HG03432 (cell line): ENCODE data around the gene ANKS1B.
"Not testable (repeated sequence)": the region's sequence is repeated elsewhere in the genome, so short reads cannot be mapped to it uniquely, and the experiment has no call there.

Experiments
- ATAC-seq: cut with Tn5 transposase; IDR thresholded peaks from one replicate; pipeline ENCODE4 v1.9.1; 2021; ENCODE audit warnings: mild to moderate bottlenecking, moderate library complexity; ENCODE audit not compliant: unreplicated experiment

Gene ANKS1B

DNA sequence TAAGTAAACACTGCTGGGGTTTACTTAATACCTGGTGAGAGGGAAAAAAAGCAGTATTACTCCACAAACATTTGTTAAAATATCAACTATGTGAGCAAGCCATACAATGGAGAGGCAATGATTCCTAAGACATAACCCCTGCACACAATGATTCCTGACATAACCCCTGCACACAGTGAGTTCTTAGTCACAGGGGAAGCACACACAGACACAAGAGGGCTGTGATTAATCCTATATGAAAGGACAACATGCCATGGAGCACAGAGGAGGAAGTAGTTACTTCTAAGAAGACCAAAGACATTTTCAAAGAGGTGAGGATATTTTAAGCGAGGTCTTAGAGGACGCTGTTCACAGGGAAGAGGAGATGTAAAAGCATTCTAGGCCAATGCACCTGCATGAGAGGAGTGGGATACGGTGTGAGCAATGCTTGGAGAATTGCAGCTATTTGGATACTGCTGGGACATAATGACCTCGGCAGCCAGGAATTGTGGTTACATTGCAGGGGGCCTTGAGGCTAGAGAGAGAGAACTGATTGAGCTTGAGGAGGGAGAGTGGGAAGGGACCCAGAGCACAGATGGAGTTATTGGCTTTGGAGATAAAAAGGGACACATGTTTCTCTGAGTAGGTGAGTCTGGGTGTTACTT lies 1127.7 kb downstream of the ANKS1B start:
- no peak for ATAC-seq

DNA sequence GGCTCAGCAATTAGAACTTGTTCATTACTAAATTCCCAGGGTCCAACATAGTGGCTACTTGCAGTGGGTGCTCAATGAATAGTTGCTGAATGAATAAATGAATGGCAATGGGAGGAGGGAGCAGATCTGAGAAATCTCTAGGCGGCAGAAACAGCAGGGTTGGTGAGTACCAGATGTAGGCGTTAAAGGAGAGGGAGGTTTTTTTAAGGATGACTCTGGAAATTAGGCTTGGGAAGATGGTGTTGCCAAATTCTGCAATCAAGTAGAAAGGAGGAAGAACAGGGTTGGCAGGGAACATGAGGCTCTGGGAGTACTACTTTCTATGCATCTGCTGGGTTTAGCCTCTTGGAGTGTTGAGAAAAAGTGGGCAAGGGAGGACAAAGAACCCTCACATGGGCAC lies 1132.6 kb downstream of the ANKS1B start:
- ATAC-seq, result no peak

DNA sequence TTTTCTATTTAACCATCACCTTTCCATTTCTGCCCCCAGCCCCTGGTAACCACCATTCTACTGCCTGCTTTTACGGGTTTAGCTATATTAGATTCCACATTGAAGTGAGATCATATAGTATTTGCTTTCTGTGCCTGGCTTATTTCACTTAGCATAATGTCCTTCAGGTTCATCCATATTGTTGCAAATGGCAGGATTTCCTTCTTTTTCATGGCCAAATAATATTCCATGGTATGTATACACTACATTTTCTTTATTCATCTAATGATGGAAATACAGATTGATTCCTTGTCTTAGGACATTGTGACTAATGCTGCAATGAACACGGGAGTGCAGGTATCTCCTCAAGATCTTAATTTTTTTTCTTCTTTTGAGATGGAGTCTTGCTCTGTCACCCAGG lies 1137.5 kb downstream of the ANKS1B start:
- no peak for ATAC-seq

DNA sequence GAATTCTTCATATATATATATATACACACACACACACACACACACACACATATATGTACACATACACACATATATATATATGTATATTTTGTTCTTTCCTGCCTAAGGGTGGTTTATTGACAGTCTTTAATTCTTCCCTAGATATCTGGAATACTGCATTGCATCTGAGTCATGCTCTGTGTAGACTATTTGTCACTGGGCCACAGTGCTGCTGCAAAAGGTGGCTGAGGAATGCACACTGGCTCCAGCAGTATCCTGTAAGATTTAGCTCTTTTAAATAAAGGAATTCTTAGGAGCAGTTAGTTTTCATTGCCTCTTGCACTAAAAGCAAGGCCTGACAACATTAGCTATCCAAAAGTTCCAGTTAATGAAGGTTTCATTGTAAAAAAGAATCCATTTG lies 1138.8 kb downstream of the ANKS1B start:
- no peak for ATAC-seq

DNA sequence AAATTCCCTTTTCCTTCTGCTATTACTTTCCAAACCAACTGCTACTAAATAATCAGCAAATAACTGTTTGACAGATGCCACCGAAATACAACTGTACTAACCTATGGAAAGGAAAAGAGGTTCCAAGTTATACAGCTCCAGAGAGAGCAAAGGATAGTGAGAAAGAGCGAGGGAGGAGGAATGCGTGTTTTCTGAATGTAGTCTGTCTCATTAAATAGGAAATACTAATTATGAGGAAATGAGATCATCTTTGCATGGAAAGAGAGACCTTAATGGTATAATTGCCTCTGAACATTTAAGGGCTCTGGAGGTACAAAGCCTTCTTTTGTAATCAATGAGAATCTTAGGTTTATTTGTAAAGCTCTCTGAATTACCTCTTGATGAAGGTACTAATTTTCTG lies 1144.4 kb downstream of the ANKS1B start:
- no peak for ATAC-seq

DNA sequence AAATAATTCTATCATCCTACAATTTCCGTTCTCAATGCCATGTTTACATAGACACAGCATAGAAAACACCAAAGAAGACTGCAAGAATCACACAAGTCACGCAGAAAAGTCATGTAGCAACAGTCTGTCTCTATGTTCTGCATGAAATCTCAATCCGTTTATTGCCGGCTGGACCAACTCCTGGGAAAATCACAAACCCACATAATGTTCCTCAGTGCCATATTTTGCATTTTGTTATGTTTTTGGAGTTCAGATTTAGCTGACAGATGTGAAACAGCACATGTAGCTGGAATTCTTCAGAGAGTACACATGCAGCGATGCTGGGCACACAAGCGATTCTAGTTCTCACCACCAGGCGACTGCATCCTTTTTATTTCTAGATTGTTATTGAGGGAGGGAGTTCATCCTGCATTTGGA lies 1146.5 kb downstream of the ANKS1B start:
- ATAC-seq, result no peak

DNA sequence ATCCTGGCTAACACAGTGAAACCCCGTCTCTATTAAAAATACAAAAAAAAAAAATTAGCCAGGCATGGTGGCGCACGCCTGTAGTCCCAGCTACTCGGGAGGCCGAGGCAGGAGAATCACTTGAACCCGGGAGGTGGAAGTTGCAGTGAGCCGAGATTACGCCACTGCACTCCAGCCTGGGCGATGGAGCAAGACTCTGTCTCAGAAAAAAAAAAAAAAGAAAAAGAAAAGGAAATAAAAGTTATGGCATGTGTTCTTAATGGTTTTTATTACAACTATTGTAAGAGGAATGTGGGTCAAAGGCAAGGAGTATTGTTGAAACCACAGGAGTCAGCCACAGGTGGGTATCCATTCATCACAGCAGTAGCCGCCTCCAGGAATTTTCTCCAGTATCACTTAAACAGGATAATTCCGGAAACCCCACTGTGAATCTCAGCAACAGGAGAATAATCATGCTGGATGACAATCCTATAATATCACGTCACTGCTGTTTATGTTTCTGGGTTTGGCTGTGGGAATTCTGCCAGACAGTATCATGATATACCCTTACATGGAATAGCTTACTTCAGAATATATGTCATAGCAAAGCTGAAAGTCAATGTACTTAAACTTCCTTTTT lies 1147.5 kb downstream of the ANKS1B start:
- not testable (repeated sequence) for ATAC-seq

DNA sequence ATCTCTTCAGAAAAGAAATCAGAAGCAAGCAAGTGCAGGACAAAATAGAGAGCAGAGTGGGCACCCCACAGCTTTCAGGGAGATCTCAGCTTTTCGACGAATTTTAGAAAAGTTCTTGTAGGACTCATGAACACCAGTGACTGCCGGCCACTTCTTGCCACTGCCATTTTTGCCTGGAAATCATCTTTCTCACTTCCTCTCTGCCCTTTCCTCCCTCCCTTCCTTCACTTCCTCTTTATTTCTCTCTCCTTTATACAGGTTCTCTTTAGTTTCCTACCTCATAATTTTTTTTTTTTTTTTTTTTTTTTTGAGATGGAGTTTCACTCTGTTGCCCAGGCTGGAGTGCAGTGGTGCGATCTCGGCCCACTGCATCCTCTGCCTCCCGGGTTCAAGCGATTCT lies 1154.1 kb downstream of the ANKS1B start:
- no peak for ATAC-seq

DNA sequence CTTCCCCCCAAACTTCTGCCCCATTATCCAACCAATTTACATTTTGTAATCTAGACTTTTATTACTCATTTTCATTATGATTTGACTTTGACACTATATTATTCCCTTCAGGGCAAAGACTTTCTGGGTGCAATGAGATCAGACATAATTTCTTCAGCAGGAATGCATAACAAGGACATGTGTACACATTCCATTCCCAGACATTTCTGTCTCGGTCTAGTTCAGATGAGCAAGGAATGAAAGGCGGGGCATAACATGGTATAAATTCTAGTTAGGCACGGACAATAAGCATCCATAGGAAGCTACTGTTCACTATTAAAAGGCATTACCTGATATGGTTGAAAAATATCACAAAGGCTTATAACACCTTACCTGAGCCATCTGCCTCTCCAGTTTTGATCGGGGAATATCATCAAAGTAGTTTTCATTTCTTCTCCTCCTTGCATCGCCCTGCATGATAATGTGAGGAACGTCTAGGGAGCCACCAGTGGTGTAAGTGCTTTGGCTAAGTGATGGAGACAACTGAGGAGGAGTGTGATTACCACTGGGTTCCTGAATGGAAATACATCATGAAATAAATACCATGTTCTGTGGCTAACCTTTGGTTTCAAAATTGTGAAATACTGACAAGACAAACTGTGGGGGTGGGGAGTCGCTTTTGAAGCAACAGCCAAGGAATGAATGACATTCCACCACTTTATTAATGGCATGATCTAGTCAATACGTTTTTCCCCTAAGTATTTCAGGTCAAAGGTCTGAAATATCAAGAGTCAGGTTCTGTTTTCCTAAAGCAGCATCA lies 1155.7 kb downstream of the ANKS1B start:
- ATAC-seq, result no peak

DNA sequence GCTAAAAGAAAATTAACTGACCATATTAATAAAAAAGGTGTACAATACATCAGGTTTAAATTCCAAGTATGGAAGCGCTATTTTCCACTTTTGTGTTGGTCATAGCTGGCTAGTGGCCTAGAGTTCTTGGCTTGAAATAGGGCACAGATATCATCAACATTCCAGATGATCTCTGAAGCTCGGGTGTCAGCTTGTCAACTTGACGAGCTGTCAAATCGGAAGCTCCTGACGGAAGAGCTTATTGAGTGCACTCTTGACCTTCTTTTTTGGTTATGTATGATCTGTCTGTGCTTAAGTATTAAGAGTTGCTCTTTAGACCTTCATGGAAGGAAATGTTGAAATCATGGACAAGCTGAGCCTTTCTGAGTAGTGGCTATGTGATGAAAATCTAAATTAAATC lies 1161.7 kb downstream of the ANKS1B start:
- no peak for ATAC-seq

DNA sequence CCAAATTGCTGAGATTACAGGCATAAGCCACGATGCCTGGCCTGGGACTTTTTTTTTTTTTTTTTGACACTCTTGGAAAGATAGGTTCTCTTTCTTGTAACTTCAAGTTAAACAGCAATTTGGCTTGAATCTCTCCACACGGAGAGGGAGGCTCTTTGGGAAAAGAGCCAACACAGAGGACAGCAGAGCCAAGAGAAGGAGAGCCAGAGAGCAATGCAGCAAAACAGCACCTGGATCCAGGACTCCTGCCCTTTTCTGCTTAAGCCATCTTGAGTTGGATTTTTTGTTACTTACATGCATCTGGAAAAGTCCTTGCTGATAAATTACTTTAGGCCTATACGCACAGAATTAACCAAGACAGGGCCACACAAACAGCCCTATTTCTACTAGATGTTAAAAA lies 1162.9 kb downstream of the ANKS1B start:
- ATAC-seq, result no peak

DNA sequence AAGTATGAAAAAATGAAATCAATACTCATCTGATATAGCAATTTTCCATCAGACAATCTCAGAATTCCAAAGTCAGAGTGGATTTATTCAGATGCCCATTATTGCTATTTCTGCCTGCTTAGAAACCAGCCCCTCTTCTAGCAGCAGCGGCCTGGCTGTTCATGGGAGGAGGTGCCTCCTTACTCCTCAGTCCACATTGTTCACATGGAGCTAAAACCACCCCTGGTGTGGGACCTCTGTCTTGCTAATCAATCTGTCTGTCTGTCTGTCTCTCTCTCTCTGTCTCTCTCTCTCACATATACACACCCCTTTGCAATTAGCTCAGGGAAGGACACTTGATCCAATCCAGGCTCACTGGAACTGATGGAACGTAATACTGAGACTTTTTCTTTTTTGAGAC lies 1163.5 kb downstream of the ANKS1B start:
- no peak for ATAC-seq

DNA sequence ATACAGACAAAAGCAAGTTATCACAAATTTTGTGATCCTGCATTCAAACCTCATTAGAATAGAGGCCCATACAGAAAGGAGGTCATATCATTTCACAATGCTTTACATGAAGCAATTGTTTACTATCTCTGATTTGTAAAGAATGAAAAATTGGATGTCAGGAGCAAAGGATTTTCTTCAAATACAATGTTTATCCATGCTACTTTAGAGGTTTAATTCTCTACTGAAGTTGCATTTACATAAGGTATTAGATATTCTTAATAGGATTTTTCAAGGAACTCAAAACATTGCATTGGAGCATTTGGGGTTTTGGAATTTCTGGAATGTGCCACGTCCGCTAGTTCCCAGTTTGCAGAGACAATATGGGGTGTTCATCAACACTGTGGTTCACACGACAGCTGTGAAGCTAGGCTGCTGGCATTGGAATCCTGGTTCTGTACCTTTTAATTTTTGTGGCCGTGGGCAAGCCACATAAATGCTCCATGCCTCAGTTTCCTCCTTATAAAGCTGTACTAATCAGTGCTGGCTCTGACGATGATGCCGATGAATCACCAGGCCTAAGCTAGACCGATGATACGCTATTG lies 1164.8 kb downstream of the ANKS1B start:
- no peak for ATAC-seq

DNA sequence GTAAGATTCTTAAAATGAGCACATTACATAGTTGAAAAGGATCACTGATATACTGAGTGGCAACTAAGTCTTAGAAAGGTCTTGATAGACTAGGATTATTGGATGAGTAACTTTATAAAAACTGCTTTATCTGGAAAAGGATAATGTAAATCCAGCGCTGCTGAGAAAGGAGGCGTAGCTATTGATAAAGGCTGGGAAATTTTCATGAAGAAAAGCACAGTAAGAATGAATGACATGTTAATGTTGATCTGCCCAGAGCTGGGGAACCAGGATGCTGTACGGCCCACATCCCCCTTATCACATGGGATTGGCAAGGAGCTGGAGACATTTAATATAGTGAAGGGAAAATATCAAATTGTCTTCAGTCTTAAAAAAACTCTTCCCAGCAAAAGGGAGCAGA lies 1165.7 kb downstream of the ANKS1B start:
- no peak for ATAC-seq

DNA sequence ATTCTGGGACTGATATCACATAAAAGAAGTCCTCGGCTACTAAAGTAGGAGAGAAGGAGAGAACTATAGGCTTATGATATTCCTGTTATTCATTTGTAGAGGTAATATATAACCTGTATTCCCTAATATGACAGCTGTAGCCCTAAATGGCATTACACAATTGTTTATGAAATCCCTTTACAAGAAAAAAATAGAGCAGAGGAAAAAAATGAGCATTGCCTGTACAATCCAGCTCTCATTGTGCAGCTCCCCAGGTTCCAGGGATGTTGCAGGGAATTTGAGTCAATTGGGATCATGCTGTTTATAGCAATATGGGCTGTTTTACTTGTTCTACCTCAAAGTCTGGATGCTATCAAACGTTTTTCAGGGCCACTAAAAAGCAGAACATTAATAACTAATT lies 1166.5 kb downstream of the ANKS1B start:
- ATAC-seq, result no peak

DNA sequence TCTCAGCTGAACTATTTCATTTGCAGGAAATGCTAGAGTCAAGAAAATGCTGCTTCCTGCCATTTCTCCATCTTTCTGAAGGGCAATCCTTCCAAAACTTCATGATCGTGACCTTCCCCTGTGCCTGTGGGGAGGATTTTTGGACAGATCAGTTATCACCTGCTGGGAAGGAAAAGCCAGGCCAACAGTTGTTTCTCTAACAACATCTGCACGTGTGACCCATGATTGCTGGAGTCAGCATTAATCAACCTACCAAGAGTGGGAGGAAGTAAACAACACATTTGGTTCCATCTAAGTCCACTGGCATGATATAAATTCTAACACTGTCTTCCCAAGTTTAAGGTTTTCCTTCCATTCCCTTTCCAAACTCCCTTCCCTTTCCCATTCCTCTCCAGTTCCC lies 1167.0 kb downstream of the ANKS1B start:
- ATAC-seq, result no peak

DNA sequence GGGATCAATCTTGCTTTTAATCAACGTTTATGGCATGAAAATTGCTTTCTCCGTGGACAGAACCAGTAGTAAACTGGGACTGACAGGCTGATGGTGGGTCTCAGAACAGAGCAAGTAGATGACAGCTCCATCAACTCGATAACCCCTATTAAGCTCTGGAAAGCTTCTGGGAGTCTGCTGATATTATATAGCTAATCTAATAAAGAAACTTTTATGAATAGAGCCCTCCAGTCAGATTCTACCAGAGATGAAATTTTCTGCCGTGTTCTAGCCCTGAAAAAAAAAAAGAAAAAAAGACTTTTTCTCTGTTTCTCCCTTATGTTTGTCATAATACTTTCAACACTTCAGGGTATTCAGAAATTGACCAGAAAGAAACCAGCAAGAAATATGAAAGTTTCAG lies 1168.0 kb downstream of the ANKS1B start:
- no peak for ATAC-seq

DNA sequence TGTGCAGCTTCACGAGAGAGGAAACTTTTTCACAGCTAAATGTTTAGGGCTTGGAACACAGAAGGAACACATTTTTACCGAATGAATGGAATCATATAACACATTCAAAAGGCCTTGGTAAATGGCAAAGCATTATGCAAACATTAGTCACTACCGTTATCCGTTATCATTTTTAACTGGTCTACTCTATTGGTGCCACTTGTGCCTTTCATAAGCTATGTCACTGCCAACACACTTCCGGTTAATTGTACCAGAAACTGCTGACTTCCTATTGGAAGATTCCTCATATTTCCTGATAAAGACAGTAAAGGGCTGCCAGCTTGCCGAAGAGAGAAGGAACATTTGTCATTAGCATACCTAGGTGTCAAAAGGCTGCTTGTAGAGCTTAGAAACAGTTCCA lies 1170.5 kb downstream of the ANKS1B start:
- no peak for ATAC-seq

DNA sequence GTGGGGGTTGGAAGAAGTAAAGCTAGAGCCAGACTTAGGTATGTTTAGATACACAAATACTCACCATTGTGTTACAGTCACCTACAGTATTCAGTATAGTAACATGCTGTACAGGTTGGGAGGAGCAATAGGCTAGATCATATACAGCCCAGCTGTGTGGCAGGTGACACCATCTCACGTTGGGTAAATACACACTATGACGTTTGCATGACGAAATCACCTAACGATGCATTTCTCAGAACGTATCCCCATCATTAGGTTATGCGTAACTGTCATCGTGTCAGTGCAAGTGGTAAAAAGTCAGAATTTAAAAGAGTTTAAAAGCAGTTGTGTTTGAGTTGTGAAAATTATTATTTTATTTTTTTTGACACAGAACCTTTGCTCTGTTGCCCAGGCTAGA lies 1172.5 kb downstream of the ANKS1B start:
- no peak for ATAC-seq

DNA sequence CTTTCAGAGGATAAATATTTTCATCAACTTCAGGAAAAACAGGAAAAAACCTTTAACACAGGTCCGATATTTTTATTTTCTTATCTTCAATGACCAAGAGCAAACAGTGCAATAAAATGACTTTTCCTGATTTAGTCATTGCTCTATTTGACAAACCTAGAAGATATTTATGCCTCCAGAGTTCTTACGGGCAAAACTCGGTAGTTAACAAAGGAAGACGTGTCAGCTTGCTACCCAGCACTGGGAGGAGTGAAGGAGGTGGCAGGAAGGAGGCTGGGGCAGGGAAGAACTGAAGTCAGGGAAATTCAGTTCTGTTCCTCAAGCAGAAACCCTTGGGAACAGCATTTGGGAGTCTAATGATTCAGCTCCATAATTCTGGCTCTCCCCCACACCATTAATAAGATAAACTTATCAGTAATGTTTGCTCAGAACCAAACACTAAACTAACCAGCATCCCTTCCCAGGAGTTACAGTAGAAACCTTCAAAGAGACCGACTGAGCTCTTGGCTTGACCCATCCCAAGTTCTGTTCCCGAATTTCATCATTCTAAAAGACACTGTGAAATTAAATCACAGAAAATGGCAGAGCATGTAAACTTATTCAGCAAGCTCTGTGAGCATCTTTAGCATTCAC lies 1176.4 kb downstream of the ANKS1B start:
- no peak for ATAC-seq

DNA sequence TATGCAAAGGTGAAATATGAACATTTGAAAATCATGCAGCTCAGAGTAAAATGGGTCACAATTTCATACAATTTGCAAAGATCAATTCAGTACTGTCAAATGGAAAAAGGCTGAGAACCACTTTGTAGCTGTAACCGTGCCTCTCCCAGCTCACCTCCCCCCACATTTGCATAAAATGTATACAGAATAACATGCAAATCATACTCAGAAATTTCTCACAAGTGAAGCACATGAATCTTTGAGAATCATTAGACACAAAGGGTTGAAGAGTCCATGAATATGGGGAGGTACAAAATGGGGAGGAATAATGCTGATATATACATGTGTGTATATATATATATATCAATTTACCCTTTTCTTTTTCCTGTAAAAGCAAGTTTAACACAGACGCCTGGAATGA lies 1177.5 kb downstream of the ANKS1B start:
- no peak for ATAC-seq
